ENCODE data around the gene DDI2.
A peak's percentile ranks its signal among the peaks of the same experiment; 100 is the strongest.

Gene DDI2

DNA sequence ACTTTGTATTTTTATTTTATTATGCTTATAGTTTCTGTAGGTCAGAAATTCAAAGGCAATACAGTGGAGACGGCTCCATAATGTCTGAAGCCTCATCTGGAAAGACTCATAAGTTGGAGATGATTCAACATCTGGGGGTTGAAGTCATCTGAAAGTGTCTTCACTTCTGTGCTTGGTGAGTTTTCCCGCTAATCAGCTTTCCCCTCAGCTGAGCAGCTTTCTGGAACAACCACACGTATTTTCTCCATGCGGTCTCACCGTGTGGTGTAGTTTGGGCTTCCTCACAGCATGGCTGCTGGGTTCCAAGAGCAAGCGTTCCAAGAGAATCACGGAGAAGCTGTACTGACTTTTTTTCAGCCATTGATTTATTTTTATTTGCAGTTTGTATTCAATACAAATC, 7.6 kb upstream of the DDI2 start:
- Histone ChIP-seq H3K4me1 (ENCODE audit: control insufficient read depth, insufficient read depth, low read length) (no peaks in the 10 kb centered on the region), H3K36me3 (ENCODE audit: control insufficient read depth, insufficient read depth, low read length) (no peaks in the 10 kb centered on the region), H3K4me3 (ENCODE audit: low read length) (no peak overlapping the region), H3K27me3 (ENCODE audit: control insufficient read depth, insufficient read depth, low read length) (no peaks in the 10 kb centered on the region), H3K27ac (ENCODE audit: low read length) (no peak overlapping the region), H3K9me3 (ENCODE audit: control insufficient read depth, insufficient read depth, low read length) (no peaks in the 10 kb centered on the region)
- no CpG with 5 or more reads among the region's 7 CpGs for WGBS (ENCODE audit: insufficient coverage, insufficient read length)
- DNase-seq (ENCODE audit: low read depth, low spot score) = no peak

DNA sequence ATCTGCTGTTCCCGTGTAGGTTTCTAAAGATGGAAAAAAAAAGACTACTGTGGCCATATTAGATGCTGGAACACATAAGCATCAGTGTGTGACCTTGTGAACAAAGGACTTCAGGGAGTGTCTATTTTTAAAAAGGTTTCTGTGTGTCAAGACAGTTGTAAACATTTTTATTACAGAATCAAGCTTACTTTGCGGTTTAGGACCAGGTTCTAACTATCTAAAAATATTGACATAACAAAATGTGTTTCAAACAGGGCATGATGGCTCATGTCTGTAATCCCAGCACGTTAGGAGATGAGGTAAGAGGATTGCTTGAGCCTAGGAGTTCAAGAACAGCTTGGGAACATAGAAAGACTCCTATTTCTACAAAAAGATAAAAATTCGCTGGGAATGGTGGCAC, 7.1 kb upstream of the DDI2 start:
- H3K4me3 ChIP-seq (ENCODE audit: low read length) = no peak overlapping the region
- no peaks in the 10 kb centered on the region for H3K36me3 ChIP-seq (ENCODE audit: control insufficient read depth, insufficient read depth, low read length)
- no peak for DNase-seq (ENCODE audit: low read depth, low spot score)
- no CpG with 5 or more reads among the region's 4 CpGs for WGBS (ENCODE audit: insufficient coverage, insufficient read length)
- H3K4me1 ChIP-seq (ENCODE audit: control insufficient read depth, insufficient read depth, low read length) = no peaks in the 10 kb centered on the region
- no peak overlapping the region for H3K27ac ChIP-seq (ENCODE audit: low read length)
- no peaks in the 10 kb centered on the region for H3K27me3 ChIP-seq (ENCODE audit: control insufficient read depth, insufficient read depth, low read length)
- no peaks in the 10 kb centered on the region for H3K9me3 ChIP-seq (ENCODE audit: control insufficient read depth, insufficient read depth, low read length)

DNA sequence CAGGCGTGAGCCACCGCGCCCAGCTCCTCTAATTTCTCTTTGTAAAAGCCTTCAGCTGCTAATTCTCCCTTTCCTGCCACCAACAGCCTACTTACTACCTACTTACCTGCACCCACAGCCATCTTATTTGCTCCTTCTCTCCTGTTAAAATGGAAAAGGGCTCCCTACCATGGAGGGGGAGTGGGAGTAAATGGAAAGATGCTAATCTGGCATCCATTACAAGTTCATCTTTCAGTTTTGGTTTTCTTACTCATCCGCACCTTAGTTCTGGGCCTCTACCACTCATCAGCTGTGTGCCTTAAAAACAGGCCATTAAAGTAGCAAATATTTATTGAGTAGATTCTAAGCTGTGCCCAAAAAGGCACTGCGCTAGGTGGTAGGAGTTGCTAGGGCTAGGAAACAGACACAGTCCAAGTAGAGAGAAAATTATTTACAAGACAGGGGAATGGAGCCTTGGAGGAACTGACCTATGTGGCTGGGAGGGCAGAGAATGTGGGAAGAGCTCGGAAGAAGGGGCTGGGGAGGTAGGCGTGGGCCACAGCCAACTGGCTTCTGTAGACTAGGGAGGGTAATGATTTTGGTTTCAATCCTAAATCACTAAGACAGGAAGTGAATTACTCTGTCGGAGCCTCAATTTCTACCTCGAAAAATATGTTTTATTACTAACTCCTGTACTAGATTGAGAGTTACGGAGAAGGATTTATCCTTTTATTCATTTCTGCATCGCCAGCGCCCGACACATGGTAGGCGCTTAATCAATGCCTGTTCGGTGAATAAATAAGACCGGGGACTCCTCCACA, 685 bp upstream of the DDI2 start:
- H3K36me3 ChIP-seq (ENCODE audit: control insufficient read depth, insufficient read depth, low read length) = no peaks in the 10 kb centered on the region
- H3K27ac ChIP-seq (ENCODE audit: low read length) = no peak overlapping the region
- H3K9me3 ChIP-seq (ENCODE audit: control insufficient read depth, insufficient read depth, low read length) = no peaks in the 10 kb centered on the region
- H3K4me3 ChIP-seq (ENCODE audit: low read length) = peak overlapping the region; percentile 30; the same call in 1 of the 2 replicates
- no peaks in the 10 kb centered on the region for H3K4me1 ChIP-seq (ENCODE audit: control insufficient read depth, insufficient read depth, low read length)
- no peaks in the 10 kb centered on the region for H3K27me3 ChIP-seq (ENCODE audit: control insufficient read depth, insufficient read depth, low read length)
- DNase-seq (ENCODE audit: low read depth, low spot score) = no peak
- WGBS (ENCODE audit: insufficient coverage, insufficient read length) = no CpG with 5 or more reads among the region's 16 CpGs

DNA sequence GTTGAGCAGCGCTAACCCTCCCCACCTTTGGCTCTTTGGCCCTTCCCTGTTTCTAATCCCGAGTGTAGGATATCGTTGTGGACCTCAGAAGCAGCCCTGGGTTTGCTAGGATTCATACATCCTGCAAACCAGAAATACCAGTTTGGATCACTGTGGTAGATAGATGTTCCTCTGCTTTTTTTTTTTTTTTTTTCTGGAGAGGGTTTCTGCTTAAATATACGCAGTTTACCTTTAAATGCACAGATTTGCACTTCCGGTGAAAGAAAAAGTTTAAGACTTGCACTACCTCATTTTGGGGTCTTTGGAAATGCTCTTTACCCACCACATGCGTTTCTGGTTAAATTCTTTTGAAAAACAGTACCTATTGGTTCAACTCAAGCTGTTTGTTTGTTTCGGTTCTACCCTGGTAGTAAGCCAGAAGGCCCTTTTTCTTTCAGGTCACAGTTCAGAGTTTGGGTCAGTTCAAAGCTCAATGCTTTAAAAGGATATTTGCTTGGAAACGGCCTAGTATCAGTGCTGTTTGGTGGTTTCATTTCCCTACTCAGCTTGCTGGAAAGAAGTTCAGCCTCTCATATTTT, 908 bp downstream of the DDI2 start:
- H3K27me3 ChIP-seq (ENCODE audit: control insufficient read depth, insufficient read depth, low read length) = no peaks in the 10 kb centered on the region
- no peak overlapping the region for H3K27ac ChIP-seq (ENCODE audit: low read length)
- H3K4me1 ChIP-seq (ENCODE audit: control insufficient read depth, insufficient read depth, low read length) = no peaks in the 10 kb centered on the region
- H3K4me3 ChIP-seq (ENCODE audit: low read length) = peak overlapping the region; percentile 95
- no peak for DNase-seq (ENCODE audit: low read depth, low spot score)
- no peaks in the 10 kb centered on the region for H3K9me3 ChIP-seq (ENCODE audit: control insufficient read depth, insufficient read depth, low read length)
- H3K36me3 ChIP-seq (ENCODE audit: control insufficient read depth, insufficient read depth, low read length) = no peaks in the 10 kb centered on the region
- WGBS (ENCODE audit: insufficient coverage, insufficient read length) = no CpG with 5 or more reads among the region's 8 CpGs

DNA sequence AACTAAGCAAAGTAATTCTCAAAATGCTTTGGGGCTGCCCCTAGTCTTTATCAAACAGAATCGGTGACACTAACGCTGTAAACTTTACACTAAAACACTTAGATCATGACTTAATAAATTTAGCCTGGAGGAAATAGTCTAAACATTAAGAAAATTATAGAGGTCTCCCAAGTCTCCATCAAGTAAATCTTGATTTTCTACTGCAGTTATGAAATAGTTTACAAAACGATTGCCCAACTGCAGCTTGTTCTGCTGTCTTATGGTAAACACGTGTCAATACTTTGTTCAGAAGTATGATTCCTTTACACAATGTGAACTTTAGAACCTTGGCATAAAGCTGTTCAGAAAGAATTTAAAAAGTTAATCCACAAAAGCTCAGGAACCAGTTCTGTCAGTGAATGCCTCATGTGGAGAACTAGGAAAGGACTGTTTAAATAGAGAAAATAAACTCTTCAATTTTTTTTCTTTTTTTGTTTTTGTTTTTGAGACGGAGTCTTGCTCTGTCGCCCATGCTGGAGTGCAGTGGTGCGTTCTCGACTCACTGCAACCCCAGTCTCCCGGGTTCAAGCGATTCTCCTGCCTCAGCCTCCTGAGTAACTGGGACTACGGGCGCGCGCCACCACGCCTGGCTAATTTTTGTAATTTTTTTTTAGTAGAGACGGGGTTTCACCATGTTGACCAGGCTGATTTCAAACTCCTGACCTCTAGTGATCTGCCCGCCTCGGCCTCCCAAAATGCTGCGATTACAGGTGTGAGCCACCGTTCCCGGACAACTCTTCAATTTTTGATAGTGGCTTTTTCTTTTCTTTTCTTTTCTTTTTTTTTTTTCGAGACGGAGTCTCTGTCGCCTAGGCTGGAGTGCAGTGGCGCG, 1.6 kb downstream of the DDI2 start:
- Histone ChIP-seq H3K4me1 (ENCODE audit: control insufficient read depth, insufficient read depth, low read length) (no peaks in the 10 kb centered on the region), H3K36me3 (ENCODE audit: control insufficient read depth, insufficient read depth, low read length) (no peaks in the 10 kb centered on the region), H3K27ac (ENCODE audit: low read length) (no peak overlapping the region), H3K27me3 (ENCODE audit: control insufficient read depth, insufficient read depth, low read length) (no peaks in the 10 kb centered on the region), H3K4me3 (ENCODE audit: low read length) (peak overlapping the region; percentile 95; the same call in 1 of the 2 replicates), H3K9me3 (ENCODE audit: control insufficient read depth, insufficient read depth, low read length) (no peaks in the 10 kb centered on the region)
- no peak for DNase-seq (ENCODE audit: low read depth, low spot score)
- no CpG with 5 or more reads among the region's 26 CpGs for WGBS (ENCODE audit: insufficient coverage, insufficient read length)

DNA sequence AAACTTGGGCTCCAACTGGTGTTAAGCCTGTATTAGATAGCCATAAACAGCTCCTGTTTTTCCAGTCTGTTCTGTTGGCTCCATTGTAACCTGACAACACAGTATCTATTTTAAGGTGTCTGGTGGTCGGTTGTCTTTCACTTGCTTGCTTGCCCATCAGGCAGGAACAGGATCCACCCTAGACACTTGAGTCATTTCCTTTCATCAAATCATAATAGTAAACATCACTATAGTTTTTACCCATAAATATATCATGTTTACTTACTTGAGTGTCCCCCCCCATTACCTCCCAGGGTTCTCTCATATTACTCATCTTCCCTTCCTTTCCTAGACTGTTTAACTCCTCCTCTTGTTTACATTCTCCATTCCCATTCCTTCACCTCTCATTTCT, 2.9 kb downstream of the DDI2 start:
- H3K27ac ChIP-seq (ENCODE audit: low read length) = no peak overlapping the region
- H3K27me3 ChIP-seq (ENCODE audit: control insufficient read depth, insufficient read depth, low read length) = no peaks in the 10 kb centered on the region
- no peak for DNase-seq (ENCODE audit: low read depth, low spot score)
- H3K36me3 ChIP-seq (ENCODE audit: control insufficient read depth, insufficient read depth, low read length) = no peaks in the 10 kb centered on the region
- no peak overlapping the region for H3K4me3 ChIP-seq (ENCODE audit: low read length)
- H3K9me3 ChIP-seq (ENCODE audit: control insufficient read depth, insufficient read depth, low read length) = no peaks in the 10 kb centered on the region
- H3K4me1 ChIP-seq (ENCODE audit: control insufficient read depth, insufficient read depth, low read length) = no peaks in the 10 kb centered on the region
- WGBS (ENCODE audit: insufficient coverage, insufficient read length) = no CpG with 5 or more reads among the region's 1 CpG

DNA sequence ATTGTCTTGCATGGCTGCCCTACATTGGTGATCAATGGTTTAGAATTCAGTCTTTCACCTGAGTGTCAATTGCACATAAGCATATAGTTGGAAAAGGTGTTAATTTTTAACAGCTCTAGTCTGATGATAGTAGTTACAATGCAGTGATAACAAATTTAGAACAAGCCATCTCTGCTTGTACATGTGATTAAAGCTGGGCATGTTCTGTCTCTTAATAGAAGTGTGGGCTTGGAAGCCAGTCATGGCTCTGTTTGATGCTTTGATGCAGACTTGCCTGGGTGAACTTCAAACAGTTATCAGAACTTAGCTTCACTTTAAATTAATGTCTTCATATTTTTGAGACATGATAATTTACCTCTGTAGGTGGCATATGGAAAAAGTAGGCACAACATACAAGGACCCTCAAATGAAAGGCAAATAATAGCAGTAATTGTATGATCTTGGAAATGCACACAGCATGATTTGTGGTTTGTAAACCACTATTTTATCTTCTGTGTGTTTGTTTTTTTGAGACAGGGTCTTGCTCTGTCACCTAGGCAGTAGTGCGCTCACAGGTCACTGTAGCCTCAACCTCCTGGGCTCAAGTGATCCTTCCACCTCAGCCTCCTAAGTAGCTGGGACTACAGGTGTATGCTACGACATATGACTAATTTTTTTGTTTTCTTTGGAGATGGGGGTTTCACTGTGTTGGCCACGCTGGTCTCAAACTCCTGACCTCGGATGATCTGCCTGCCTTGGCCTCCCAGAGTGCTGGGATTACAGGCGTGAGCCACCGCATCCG, 3.8 kb downstream of the DDI2 start:
- Histone ChIP-seq H3K27me3 (ENCODE audit: control insufficient read depth, insufficient read depth, low read length) (no peaks in the 10 kb centered on the region), H3K36me3 (ENCODE audit: control insufficient read depth, insufficient read depth, low read length) (no peaks in the 10 kb centered on the region), H3K4me1 (ENCODE audit: control insufficient read depth, insufficient read depth, low read length) (no peaks in the 10 kb centered on the region), H3K27ac (ENCODE audit: low read length) (no peak overlapping the region), H3K9me3 (ENCODE audit: control insufficient read depth, insufficient read depth, low read length) (no peaks in the 10 kb centered on the region), H3K4me3 (ENCODE audit: low read length) (no peak overlapping the region)
- no peak for DNase-seq (ENCODE audit: low read depth, low spot score)
- no CpG with 5 or more reads among the region's 7 CpGs for WGBS (ENCODE audit: insufficient coverage, insufficient read length)

DNA sequence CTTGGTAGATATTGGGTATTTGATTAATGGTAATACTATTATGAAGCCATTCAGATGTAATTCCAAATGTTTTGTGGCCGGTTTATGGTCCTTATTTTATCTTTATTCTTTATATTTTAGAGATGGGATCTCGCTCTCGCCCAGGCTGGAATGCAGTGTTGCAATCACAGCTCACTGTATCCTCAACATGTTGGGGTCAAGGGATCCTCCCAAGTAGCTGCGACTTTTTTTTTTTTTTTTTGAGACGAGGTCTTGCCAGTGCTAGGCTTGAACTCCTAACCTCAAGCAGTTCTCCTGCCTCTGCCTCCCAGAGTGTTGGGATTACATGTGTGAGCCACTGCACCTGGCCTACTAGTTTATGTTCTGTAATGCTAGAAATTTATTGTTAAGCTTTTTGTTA, 4.7 kb downstream of the DDI2 start:
- peaks cover 3% of the 10 kb centered on the region; the same call in 1 of the 2 replicates for H3K36me3 ChIP-seq (ENCODE audit: control insufficient read depth, insufficient read depth, low read length)
- no peak overlapping the region for H3K27ac ChIP-seq (ENCODE audit: low read length)
- DNase-seq (ENCODE audit: low read depth, low spot score) = no peak
- H3K4me1 ChIP-seq (ENCODE audit: control insufficient read depth, insufficient read depth, low read length) = no peaks in the 10 kb centered on the region
- no peaks in the 10 kb centered on the region for H3K27me3 ChIP-seq (ENCODE audit: control insufficient read depth, insufficient read depth, low read length)
- no peaks in the 10 kb centered on the region for H3K9me3 ChIP-seq (ENCODE audit: control insufficient read depth, insufficient read depth, low read length)
- no CpG with 5 or more reads among the region's 5 CpGs for WGBS (ENCODE audit: insufficient coverage, insufficient read length)
- H3K4me3 ChIP-seq (ENCODE audit: low read length) = no peak overlapping the region

DNA sequence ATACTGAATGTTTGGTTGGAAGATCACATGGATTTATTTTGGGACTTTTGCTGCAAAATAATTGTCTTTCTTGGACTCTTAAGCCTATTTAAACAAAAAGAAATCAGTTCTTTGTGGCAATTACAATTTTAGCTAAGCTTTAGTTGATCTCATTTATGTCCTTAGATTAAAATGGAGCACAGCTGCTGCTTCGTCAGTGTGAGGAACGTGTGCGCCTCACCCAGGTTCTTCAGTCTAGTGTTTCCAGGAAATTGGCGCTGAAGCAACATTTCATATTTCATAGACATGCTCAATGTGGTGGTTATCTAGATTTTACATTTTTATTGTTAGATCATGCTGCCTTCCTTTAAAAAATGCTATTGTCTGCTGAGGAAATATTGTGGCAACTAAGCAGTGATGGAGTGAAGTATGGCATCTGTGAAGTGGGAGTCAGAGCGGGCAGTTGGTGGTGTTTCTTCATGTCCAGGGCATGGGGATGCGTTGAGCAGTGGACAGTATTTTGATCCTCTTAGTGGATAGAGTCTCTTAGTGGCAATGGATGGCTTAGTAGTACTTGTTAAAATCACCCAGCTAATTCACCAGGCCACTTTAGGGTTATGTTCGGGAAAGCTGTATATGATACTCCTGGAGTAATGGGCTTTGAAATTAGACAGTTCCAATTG, 5.6 kb downstream of the DDI2 start:
- H3K27me3 ChIP-seq (ENCODE audit: control insufficient read depth, insufficient read depth, low read length) = no peaks in the 10 kb centered on the region
- H3K4me1 ChIP-seq (ENCODE audit: control insufficient read depth, insufficient read depth, low read length) = no peaks in the 10 kb centered on the region
- no peaks in the 10 kb centered on the region for H3K9me3 ChIP-seq (ENCODE audit: control insufficient read depth, insufficient read depth, low read length)
- DNase-seq (ENCODE audit: low read depth, low spot score) = no peak
- H3K27ac ChIP-seq (ENCODE audit: low read length) = no peak overlapping the region
- peaks cover 3% of the 10 kb centered on the region; the same call in 1 of the 2 replicates for H3K36me3 ChIP-seq (ENCODE audit: control insufficient read depth, insufficient read depth, low read length)
- no peak overlapping the region for H3K4me3 ChIP-seq (ENCODE audit: low read length)
- WGBS (ENCODE audit: insufficient coverage, insufficient read length) = no CpG with 5 or more reads among the region's 7 CpGs

All from iPS DF 6.9 (cell line).